SIG-M5 treated with dmso at 0.1 percent for 504 hours (cell line): ENCODE results near the gene DNAJB7.
"Not testable (repeated sequence)": the region's sequence is repeated elsewhere in the genome, so short reads cannot be mapped to it uniquely, and the experiment has no call there.

Source experiments
- DNase-seq: peaks from one replicate; lab custom pipeline; 2025; ENCODE audit not compliant: unreplicated experiment; lab: John Stamatoyannopoulos, UW

DNAJB7 gene

GRCh38 chr22:40845816-40846215 is 16.1 kb downstream of the DNAJB7 start:
- not testable (repeated sequence) for DNase-seq

DNA sequence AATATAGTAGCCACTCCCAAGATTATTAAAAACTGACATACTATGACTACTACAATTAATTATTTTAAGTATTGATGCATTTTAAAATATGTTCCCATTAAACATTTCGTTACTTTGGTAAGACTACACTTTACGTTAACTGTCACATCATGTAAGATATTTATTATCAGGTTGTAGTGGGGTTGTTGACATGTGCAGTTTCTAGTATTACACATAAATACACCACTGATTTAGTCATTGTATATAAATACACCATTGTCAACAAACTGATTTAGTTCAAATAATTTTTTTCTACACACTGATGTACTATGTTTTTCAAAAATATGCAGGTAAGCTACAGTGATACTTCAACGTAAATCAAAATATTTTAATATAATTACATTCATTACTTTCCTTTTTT is 17.0 kb downstream of the DNAJB7 start:
- no peak for DNase-seq

- no peak for DNase-seq
Observed at GRCh38 chr22:40838486-40838885, 23.4 kb downstream of the DNAJB7 start.

GRCh38 chr22:40834619-40835018 is 27.3 kb downstream of the DNAJB7 start:
- DNase-seq, result no peak

- no peak for DNase-seq
Observed at GRCh38 chr22:40829131-40829530, 32.8 kb downstream of the DNAJB7 start.

- DNase-seq, result no peak
Observed at GRCh38 chr22:40826984-40827741, 34.8 kb downstream of the DNAJB7 start.

- not testable (repeated sequence) for DNase-seq
Observed at GRCh38 chr22:40826292-40826691, 35.6 kb downstream of the DNAJB7 start.

- no peak for DNase-seq
Observed at GRCh38 chr22:40823426-40823825, 38.5 kb downstream of the DNAJB7 start.

- DNase-seq, result peak; percentile 50
Observed at GRCh38 chr22:40819599-40820140, 42.2 kb downstream of the DNAJB7 start.

GRCh38 chr22:40818747-40819598 is 42.9 kb downstream of the DNAJB7 start, which contains the start of gene SLC25A17:
Gene SLC25A17 (minus strand): TSS chr22:40819346. CDS start chr22:40819248, 98 bp downstream.
- DNase-seq, result peak; percentile 83

- peak; percentile 18 for DNase-seq
Observed at GRCh38 chr22:40818192-40818746, 43.6 kb downstream of the DNAJB7 start.

- DNase-seq, result peak; percentile 18
Observed at GRCh38 chr22:40817737-40818136, 44.2 kb downstream of the DNAJB7 start.

GRCh38 chr22:40813912-40814315 is 48.0 kb downstream of the DNAJB7 start:
- DNase-seq, result no peak
